Right lobe of liver (tissue), 4 donors: ENCODE data around the gene SCAPER.

Experiments
- POLR2A ChIP-seq: fragments of 450-650 bp; IDR thresholded peaks from one replicate; pipeline ENCODE4 v1.6.1; 2017; ENCODE audit warnings: antibody characterized with exemption, mild to moderate bottlenecking
- TF ChIP-seq, protein P1 (sequence below), 4 donors: fragments of 200-600 bp in 3 of 4; fragments of 450-650 bp in 1 of 4; IDR thresholded peaks; one replicate each; pipeline versions ENCODE4 v1.5.1 to v1.8.0; 2016 to 2022; ENCODE audit warnings: antibody characterized with exemption in 4 of 4, mild to moderate bottlenecking in 2 of 4
- donor health status: DM: no; HTN: no; CAD: no.
- donor health status: DM: no; HTN: no; CAD: no.
- donor health status: DM: no; HTN: yes; CAD: no.

DNA sequence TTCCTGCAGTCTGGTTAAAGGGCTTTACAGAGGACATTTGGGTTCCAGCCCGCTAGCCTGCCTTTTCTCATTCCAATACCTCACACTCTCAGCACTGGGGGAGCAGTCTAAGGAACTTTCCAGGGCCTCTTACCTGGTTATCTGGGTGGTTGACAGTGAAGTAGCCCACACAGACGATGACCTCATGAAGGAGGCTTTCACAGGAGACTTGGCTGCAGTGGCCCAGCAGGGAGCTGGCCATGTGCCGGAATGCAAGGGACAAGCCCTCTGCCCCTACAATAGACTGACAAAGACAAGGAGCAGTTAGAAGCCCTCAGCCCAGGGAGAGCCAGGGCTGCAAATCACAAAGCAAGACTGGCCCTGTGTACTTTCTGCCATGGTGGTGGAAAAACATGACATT, 529.1 kb downstream of the SCAPER start:
- no peak for TF ChIP-seq POLR2A
- TF ChIP-seq, protein P1, sequence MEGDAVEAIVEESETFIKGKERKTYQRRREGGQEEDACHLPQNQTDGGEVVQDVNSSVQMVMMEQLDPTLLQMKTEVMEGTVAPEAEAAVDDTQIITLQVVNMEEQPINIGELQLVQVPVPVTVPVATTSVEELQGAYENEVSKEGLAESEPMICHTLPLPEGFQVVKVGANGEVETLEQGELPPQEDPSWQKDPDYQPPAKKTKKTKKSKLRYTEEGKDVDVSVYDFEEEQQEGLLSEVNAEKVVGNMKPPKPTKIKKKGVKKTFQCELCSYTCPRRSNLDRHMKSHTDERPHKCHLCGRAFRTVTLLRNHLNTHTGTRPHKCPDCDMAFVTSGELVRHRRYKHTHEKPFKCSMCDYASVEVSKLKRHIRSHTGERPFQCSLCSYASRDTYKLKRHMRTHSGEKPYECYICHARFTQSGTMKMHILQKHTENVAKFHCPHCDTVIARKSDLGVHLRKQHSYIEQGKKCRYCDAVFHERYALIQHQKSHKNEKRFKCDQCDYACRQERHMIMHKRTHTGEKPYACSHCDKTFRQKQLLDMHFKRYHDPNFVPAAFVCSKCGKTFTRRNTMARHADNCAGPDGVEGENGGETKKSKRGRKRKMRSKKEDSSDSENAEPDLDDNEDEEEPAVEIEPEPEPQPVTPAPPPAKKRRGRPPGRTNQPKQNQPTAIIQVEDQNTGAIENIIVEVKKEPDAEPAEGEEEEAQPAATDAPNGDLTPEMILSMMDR (IDR thresholded peaks at IDR 0.05), result no peak
